ENCODE measurements around the gene DOCK9.
"Not testable (repeated sequence)": the region's sequence is repeated elsewhere in the genome, so short reads cannot be mapped to it uniquely, and the experiment has no call there.

DOCK9 gene

DNA sequence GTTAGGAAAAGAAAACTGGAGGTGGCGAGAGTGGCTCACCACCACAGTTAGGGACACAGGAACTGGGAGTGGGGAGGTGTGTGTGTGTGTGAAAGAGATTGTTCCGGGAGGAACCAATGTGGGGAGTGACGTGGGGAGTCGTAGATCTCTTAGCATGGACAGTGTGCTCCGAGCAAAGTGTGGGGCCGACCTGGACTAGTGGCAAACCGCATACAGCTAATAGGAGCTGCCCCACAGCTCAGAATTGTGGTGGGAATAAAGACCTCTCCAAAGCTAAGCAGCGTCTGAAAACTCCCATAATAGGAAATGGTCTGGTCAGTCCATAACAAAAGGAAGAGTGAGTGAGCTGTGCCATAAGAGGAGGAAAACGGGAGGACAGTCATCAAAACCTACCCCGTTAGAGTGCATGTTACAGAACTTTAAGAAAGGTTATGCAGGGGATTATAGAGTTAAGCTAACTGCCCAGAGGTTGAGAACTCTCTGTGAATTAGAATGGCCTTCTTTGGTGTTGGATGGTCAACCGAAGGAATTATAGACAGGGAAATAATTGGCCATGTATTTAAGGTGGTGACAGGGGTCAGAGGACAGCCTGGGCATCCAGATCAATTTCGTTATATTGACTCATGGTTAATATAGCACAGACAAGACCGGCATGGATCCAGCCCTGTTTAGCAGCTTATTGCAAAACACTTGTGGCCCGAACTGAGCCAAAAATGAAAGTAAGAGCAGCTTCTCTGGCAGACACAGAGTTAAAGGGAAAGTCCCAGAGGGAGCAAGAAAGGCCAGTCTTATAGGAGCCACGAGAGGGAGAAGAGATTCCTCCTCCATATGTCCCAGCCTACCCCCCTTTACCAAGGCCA, 216.5 kb downstream of the DOCK9 start:
- DNase-seq, result no peak

DNA sequence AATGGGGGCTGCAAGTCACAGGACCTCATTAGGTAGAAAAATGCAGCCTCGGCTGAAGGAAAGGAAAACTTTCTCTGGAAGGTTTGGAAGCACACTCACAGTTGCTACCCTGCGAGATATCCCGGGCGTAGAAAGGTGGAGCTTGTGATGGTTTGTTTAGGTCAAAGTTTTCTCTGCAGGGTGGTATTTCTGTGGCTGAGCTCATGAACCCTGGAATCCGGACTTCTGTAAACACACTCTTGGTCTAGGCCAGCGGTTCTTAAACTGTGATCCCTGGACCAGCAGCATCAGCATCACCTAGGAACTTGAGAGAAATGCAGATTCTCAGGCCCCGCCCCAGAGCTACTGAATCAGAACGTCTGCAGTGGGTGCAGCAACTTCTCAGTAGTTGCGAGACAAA, 222.1 kb downstream of the DOCK9 start:
- no peak for DNase-seq

DNA sequence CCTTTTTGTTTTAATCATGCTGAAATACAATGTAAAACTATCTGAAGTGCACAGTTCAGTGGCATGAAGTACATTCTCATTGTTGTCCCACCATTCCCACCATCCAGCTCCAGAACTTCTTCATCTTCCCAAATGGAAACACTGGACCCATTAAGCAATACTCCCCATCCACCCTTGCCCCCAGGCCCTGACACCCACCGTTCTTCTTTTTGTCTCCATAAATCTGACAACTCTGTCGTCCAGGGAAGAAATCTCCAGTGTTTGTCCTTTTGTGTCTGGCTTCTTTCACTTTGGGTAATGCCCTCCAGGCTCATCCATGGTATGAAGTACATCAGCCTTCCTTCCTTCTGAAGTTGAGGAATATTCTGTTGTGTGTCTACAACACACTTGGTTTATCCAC, 222.7 kb downstream of the DOCK9 start:
- no peak for DNase-seq

DNA sequence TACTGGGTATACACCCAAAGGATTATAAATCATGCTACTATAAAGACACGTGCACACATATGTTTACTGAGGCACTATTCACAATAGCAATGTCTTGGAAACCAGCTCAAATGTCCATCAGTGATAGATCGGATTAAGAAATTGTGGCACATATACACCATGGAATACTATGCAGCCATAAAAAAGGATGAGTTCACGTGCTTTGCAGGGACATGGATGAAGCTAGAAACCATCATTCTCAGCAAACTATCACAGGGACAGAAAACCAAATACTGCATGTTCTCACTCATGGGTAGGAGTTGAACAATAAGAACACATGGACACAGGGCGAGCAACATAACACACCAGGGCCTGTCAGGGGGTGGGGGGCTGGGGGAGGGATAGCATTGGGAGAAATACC, 223.4 kb downstream of the DOCK9 start:
- DNase-seq, result not testable (repeated sequence)

DNA sequence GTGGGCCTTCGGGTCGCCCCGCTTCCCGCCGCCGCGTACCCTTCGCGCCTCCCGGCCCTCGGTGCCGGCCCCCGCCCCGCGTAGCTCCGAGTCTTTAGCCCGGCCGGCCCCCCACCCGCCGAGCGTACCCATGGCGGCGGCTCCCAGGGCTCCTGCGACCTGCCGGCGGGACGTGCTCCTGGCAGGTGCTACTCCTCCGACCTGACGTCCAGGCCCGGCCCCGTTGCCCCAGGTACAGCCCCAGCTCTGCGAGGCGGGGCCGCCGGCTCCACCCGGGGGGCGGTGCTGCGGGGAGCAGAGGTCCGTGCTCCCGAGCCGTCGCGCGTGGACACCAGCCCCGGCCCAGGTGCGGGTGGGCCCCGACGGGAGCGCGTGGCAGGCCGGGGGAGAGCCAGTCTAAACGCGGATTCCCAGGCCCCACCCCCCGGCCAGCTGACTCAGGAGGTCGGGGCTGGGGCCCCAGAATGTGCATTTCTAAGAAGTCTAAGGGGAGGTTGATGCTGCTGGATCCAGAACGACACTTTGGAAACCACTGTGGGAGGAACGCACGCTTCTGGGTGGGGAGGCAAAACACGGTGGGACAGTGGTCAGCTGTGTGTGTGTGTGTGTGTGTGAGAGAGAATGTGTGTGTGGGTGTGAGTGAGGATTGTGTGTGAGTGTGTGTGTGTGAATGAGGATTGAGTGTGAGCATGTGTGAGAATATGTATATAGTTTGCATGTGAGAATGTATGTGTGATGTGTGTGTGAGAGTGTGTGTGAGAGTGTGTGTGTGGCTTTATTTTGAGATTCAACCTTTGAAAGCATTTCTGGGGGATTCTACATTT, 225.2 kb downstream of the DOCK9 start, which contains the start of gene SLC15A1:
TSS of gene SLC15A1 (minus strand) at position 206 of the 824 bp plus-strand sequence. CDS start at position 132, 74 bp downstream.
- DNase-seq, result peak; percentile 68

DNA sequence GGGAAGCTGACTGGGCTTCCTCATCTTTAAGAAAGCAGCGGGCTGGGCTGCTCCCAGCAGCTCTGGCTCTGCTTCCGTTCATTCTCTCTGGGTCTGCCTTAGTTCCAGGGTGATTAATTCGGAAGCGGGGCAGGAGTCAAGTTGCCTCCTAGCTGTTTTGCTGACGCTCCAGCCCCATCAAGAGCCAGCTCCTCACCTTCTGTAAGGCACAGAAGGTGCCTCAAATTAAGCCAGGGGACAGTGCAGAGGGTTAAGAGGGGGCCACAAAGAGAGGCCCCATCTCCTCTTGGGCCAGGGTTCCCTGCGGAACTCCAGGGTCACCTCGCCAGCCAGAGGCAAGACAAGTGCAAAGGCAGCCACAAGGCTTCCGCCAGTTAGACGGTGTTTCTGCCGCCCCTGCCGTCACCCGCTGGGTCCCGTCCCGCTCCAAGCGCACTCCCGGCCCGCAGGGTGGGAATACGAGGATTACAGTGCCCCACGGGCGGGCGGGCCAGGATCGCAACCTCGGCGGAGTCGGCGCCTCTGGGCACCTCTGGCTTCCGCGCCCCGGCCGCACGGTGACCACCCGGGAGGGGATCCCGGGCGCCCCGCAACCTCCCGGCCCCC, 225.9 kb downstream of the DOCK9 start:
- peak; percentile 40 for DNase-seq

DNA sequence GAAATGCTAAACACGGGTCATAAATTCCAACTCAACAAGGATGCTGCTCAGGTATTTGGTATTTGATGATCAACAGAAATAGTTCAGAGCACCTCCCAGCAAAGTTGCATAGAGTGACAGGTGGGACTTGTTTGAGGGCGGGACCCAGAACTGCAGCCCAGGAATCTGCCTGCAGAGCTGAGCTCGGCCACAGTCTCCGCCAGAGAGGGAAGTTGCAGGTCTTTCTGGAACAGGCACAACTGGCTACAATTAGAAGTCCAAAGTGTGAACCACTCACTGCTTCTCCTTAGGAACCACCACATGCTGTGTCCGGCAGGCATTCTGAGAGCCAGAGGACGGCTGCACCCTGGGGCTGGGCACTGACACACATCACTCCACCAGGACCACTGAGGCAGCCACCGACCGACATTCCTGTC, 226.5 kb downstream of the DOCK9 start:
- peak; percentile 48 for DNase-seq

DNA sequence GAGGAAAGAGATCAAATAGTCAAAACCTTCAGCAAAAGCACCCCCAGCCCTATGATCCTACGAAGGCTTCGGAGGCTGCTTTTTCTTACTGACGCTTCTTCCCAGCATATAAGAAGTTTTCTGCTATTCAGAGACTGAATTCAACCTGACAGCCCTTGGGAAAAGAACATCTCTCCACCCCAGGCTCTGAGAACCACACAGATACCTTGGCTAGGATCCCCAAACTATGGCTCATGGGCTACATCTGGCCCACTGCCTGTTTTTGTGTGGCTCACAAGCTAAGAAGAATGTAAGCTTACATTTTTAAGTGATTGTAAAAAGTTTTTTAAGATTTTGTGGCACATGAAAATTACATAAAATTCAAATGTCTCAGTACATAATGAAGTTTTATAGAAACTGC, 228.4 kb downstream of the DOCK9 start:
- DNase-seq, result no peak

DNA sequence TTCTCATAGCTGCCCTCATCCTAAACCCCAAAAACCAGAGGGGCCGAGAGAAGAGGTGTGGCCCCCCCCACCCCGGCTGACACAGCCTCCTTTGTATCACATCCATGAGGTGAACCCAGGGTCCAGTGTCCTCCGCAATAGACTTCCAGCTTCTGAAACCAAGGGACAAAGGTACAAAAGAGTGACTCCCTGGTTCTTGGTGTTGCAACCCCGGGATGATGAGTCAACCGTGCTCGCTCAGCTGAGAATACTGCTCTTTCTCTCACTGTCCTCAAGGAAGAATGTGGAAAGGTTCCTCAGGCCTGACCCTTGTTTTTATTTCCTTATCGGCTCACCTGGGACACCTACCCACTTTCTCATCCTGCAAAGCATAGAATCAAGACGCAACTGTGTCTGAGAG, 230.9 kb downstream of the DOCK9 start:
- DNase-seq, result no peak

Measured in NCI-H146 (cell line).